A549 treated with CpdA at 1 μM for 4 hours (cell line): ENCODE results near the gene ASRGL1. TPM values are rescaled to one million over a fixed set of nuclear protein-coding genes. Genes with fewer than 3 reads are reported as not detected.

Source experiments
- total RNA-seq: library from RNA; stranded (reverse); fragments of 200-300 nt; extraction: Qiagen RNA extraction; gene quantifications from 5 replicates; pipeline ENCODE4 v1.2.3, GENCODE V29; 2022; ENCODE audit warnings: low read depth

ASRGL1 gene
- 10.1 to 16.0 TPM (median 12.6 TPM) in 5 replicates for total RNA-seq

DNA sequence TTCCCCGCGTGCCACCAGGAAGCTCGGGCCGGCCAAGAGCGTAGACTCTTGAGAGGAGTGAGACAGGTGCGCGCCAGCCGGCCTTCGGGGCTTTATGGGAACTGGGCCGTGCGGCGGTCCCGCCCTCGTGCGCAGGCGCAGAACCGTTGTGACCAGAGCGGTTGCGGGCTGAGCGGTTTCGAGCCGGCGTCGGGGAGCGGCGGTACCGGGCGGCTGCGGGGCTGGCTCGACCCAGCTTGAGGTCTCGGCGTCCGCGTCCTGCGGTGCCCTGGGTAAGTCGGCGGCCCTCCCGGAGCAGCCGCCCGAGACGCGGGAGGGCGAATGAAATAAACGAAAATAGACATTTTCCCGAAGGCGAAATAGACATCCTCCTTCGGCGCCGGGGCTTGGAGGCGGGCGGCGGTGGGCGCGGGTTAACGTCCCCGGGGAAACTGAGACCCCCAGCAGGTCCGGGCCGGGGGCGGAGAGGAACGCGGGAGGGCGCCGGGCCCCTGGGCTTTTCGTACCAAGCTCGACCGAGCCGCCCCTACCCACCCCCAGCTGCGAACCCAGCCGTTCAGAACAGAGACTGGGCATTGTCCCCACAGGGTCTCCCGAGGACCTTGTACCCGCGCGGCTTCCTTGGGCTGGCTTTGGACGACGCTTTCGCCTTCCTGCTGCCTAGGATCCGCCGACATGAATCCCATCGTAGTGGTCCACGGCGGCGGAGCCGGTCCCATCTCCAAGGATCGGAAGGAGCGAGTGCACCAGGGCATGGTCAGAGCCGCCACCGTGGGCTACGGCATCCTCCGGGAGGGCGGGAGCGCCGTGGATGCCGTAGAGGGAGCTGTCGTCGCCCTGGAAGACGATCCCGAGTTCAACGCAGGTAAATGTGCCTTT is at the start of gene ASRGL1:
ASRGL1 (plus strand) TSS at position 146 of the 879 bp plus-strand sequence; CDS start at position 676, 530 bp downstream.

DNA sequence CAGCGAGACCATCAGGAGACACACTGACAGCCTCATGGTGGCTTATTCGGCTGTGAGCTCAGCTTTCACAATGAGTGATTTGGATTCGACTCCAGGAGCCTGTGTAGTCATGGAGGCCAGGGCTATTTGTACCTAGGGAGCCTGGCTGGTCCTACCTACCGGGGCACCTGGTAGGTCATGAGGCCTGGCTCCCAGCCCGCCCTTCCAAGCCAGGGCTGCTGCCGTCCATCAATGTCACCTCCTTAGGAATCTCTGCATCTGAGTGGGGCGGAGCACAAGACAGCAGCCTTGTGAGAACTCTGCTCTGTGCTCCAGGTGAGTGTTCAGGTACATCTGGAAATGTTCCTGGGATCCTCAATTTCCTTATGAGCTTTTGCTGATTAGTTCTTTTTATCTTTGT is 38.3 kb upstream of the ASRGL1 start, which contains the start of gene SCGB1D4:
SCGB1D4 (minus strand) TSS at position 101 of the 400 bp plus-strand sequence; CDS start at position 36, 65 bp downstream.

GRCh38 chr11:62418733-62419132 is 81.5 kb downstream of the ASRGL1 start, which contains the start of gene SCGB1A1:
Gene SCGB1A1 (plus strand): TSS chr11:62419033. CDS start chr11:62419096, 63 bp downstream.

Other genes with a start within 250 kb of the ASRGL1 start
- gene INCENP, start 213.4 kb upstream of the ASRGL1 start, total RNA-seq, result 48.8 to 59.2 TPM (median 57.7 TPM) in 5 replicates
- gene SCGB1D1, start 147.2 kb upstream of the ASRGL1 start, total RNA-seq, result not detected in 5 replicates
- not detected in 5 replicates for gene SCGB2A1, start 128.8 kb upstream of the ASRGL1 start, total RNA-seq
- not detected in 5 replicates for gene SCGB1D2, start 95.2 kb upstream of the ASRGL1 start, total RNA-seq
- not detected in 5 replicates for gene SCGB2A2, start 67.3 kb upstream of the ASRGL1 start, total RNA-seq
- gene SCGB1D4, start 38.4 kb upstream of the ASRGL1 start, total RNA-seq, result not detected in 5 replicates
- not detected in 5 replicates for gene SCGB1A1, start 81.6 kb downstream of the ASRGL1 start, total RNA-seq
- 153 to 206 TPM (median 176 TPM) in 5 replicates for gene AHNAK, start 209.4 kb downstream of the ASRGL1 start, total RNA-seq
- 1,810 to 2,054 TPM (median 1,998 TPM) in 5 replicates for gene EEF1G, start 236.4 kb downstream of the ASRGL1 start, total RNA-seq